Right cardiac atrium (tissue), 5 donors: Measurements from ENCODE around the gene ITGA1. TPM values are rescaled to one million over a fixed set of nuclear protein-coding genes. Genes with fewer than 3 reads are reported as not detected.

Experiments
- ATAC-seq, 2 donors: fragments of 200-7000 bp; cut with Tn5 transposase; one replicate each; pipeline versions ENCODE4 v1.8.0 to v1.9.1; 2020; ENCODE audit warnings: moderate library complexity in 2 of 2, mild to moderate bottlenecking in 1 of 2
- DNase-seq, 3 donors: peaks; one replicate each; pipeline ENCODE4 v3.0.0-alpha.2; 2020
- H3K27ac ChIP-seq: one replicate; pipeline ENCODE4 v1.5.1; 2013; ENCODE audit warnings: mild to moderate bottlenecking, low read length, control low read depth, moderate library complexity
- H3K27me3 ChIP-seq: one replicate; pipeline ENCODE4 v1.6.1; 2013; ENCODE audit not compliant: control insufficient read depth, insufficient read depth
- H3K4me1 ChIP-seq: one replicate; pipeline ENCODE4 v1.6.1; 2013; ENCODE audit warnings: low read length; ENCODE audit not compliant: control insufficient read depth, insufficient read depth
- H3K4me3 ChIP-seq: one replicate; pipeline ENCODE4 v1.5.1; 2013; ENCODE audit warnings: low read length, control low read depth
- H3K9me3 ChIP-seq: one replicate; pipeline ENCODE4 v1.6.1; 2013; ENCODE audit warnings: low read length; ENCODE audit not compliant: control insufficient read depth
- WGBS: extraction: QIAGEN DNeasy Blood & Tissue Kit; methylation state at CpG from one replicate; pipeline ENCODE4 v1.1.7; 2013; 5-methylcytosine and 5-hydroxymethylcytosine counted together
- intact Hi-C, 4 donors: fragments of 100-400 bp; cut with DNase I; formaldehyde crosslinking; loops; one replicate each; pipeline versions ENCODE4 v1.11.0 to v1.14.0; 2022 to 2023
- polyA plus RNA-seq: library from polyadenylated mRNA; stranded (reverse); fragments of 200-250 nt; gene quantifications from one replicate; pipeline ENCODE4 v1.2.3, GENCODE V29; 2013
- total RNA-seq, 4 donors: library from RNA; stranded (reverse); fragmentation: NEBNext Ultra II Directional; extraction: Animal tissue kit (Norgen Biotek cat#: 25700); gene quantifications; one replicate each; pipeline ENCODE4 v1.2.1, GENCODE V29; 2021
- donor health status: healthy with polysubstance abuse.
- donor health status: DM: no; HTN: yes; CAD: no.
- donor health status: DM: no; HTN: no; CAD: no.
- donor health status: DM: no; HTN: yes; CAD: no; lungs with severe emphysema.
- donor health status: DM: yes; HTN: yes; CAD: no.

Gene ITGA1
- total and polyA plus RNA-seq, 5 donors = 6.6 to 42.4 (median 24.9) TPM

- peak; percentile 82 to 93 for ATAC-seq
- Histone ChIP-seq H3K4me3 (peak overlapping the region; percentile 57), H3K9me3 (no peaks in the 10 kb centered on the region), H3K4me1 (peaks cover 7% of the 10 kb centered on the region), H3K27me3 (no peaks in the 10 kb centered on the region), H3K27ac (peak overlapping the region; percentile 90)
- intact Hi-C loops = no loop called here
- DNase-seq = peak; percentile 75 to 83 (median 83)
- WGBS = 3% methylated on average over 31 of the region's 31 CpGs
Measured at GRCh38 chr5:52800394-52801213, 12.9 kb downstream of the ITGA1 start.

DNA sequence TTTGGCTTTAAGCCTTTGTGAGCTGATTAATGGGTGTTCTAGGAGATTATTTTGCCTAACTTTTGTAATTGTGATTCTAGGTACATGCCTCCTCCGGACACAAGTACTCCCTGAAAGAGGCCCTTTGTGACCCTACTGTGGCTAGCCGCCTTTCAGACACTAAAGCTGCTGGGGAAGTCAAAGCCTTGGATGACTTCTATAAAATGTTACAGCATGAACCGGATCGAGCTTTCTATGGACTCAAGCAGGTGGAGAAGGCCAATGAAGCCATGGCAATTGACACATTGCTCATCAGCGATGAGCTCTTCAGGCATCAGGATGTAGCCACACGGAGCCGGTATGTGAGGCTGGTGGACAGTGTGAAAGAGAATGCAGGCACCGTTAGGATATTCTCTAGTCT lies 13.6 kb downstream of the ITGA1 start:
- 13% methylated on average over 8 of the region's 8 CpGs for WGBS
- H3K9me3 ChIP-seq = no peaks in the 10 kb centered on the region
- H3K27me3 ChIP-seq = no peaks in the 10 kb centered on the region
- no peak for ATAC-seq
- peak overlapping the region; percentile 78 for H3K27ac ChIP-seq
- peaks cover 7% of the 10 kb centered on the region for H3K4me1 ChIP-seq
- intact Hi-C loops = no loop called here
- DNase-seq = peak in 1 of 3 donors; percentile 23
- H3K4me3 ChIP-seq = peak overlapping the region; percentile 57

- DNase-seq (no peak), ATAC-seq (no peak)
- WGBS = 49% methylated on average over 2 of the region's 2 CpGs
- intact Hi-C loops = no loop called here
- H3K27ac ChIP-seq = no peak overlapping the region
- H3K27me3 ChIP-seq = no peaks in the 10 kb centered on the region
- no peaks in the 10 kb centered on the region for H3K9me3 ChIP-seq
- peaks cover 7% of the 10 kb centered on the region for H3K4me1 ChIP-seq
- H3K4me3 ChIP-seq = peak overlapping the region; percentile 57
Measured at GRCh38 chr5:52802272-52802973, 14.7 kb downstream of the ITGA1 start.

- H3K27me3 ChIP-seq = no peaks in the 10 kb centered on the region
- H3K4me1 ChIP-seq = peaks cover 7% of the 10 kb centered on the region
- H3K27ac ChIP-seq = no peak overlapping the region
- intact Hi-C loops = no loop called here
- H3K4me3 ChIP-seq = peak overlapping the region; percentile 57
- DNase-seq (no peak), ATAC-seq (no peak)
- WGBS = 33% methylated on average over 6 of the region's 6 CpGs
- H3K9me3 ChIP-seq = no peaks in the 10 kb centered on the region
Measured at GRCh38 chr5:52802974-52803336, 15.2 kb downstream of the ITGA1 start.

DNA sequence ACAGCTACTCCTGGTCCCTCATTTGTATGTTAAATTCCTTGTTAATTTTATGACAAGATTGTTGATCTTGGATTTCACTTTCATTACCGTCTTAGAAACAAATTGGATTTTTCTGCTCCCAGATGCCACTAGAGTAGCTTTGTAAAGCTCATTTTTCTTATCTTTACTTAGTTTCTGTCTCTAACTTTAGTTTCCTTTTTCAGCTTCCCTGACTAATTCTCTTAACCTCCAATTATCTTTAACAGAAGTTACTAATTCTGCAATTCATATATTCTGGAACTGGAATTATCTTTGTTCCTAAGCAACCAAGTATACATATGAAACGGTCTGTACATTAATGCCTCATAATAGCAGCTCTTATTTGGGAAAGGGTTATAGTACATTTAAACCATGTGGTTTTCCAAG lies 16.7 kb downstream of the ITGA1 start:
- peaks cover 7% of the 10 kb centered on the region for H3K4me1 ChIP-seq
- H3K4me3 ChIP-seq = no peak overlapping the region
- H3K27ac ChIP-seq = no peak overlapping the region
- H3K27me3 ChIP-seq = no peaks in the 10 kb centered on the region
- intact Hi-C loops = no loop called here
- ATAC-seq (no peak), DNase-seq (no peak)
- H3K9me3 ChIP-seq = no peaks in the 10 kb centered on the region
- WGBS = 40% methylated on average over 2 of the region's 2 CpGs

DNA sequence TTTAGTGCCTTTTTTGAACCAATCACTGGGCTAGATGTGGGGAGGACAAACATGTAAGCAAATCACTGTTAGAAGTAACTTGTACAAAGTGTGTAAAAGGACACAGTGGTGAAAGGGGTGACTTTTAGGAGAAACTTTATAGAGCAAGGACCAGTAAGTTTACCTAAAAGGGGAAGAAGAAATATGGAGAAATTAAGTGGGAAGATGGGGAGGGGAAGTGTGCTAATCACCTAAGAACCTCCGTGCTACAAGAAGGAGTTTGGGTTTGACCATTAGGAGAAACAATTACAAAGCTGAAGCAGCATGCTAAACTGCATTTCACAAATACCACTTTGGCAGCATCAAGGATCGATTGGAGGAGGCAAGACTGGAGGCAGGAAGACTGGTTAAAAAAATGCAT lies 17.3 kb downstream of the ITGA1 start:
- H3K27me3 ChIP-seq = no peaks in the 10 kb centered on the region
- no peak overlapping the region for H3K4me3 ChIP-seq
- peaks cover 7% of the 10 kb centered on the region for H3K4me1 ChIP-seq
- 50% methylated on average over 2 of the region's 2 CpGs for WGBS
- ATAC-seq (no peak), DNase-seq (no peak)
- no peaks in the 10 kb centered on the region for H3K9me3 ChIP-seq
- H3K27ac ChIP-seq = no peak overlapping the region
- intact Hi-C loops = no loop called here

DNA sequence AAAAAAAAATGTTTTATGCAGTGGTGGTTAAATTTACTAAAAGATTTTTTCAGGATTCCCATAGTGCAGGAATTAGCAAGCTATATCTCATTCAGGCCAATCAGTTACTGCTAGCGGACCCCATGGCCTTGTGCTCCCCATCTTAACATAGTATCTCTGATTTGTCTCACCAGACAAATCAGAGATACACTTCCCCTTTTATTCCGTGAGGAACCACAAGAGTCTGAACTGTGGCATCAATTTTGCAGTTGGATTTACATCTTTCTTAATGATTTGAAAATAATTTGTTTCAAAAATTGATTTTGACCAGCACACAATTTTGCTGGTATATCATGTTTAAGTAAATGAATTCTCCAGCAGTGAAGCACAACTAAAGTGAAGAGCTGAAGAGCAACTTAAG lies 17.9 kb downstream of the ITGA1 start:
- intact Hi-C loops = no loop called here

DNA sequence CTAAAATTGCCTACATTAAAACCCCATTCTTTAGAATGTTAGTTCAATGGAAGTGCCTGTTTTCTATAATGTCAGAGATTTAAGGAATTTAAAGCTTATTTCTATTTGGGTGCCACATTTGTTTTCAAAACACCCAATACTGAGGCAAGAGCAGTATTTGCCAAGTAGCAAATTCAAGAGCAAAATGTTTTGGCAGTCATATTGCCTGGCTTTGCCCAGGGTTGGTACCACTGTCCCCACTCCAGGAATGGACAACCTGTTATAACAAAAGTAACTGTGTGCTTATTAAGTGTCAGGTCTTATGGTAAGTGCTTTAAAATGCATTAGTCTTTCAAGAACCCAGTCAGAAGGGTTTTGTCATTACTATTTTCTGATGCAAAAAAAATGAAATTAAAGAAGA lies 19.3 kb downstream of the ITGA1 start:
- Histone ChIP-seq H3K4me3 (no peak overlapping the region), H3K27ac (no peak overlapping the region), H3K4me1 (peaks cover 3% of the 10 kb centered on the region), H3K27me3 (no peaks in the 10 kb centered on the region), H3K9me3 (no peaks in the 10 kb centered on the region)
- no peak for DNase-seq
- intact Hi-C loops = no loop called here
- no peak for ATAC-seq

More for the DNA sequence above, 17.9 kb downstream of the ITGA1 start:
- H3K27ac ChIP-seq = no peak overlapping the region
- H3K9me3 ChIP-seq = no peaks in the 10 kb centered on the region
- DNase-seq = no peak
- no peak for ATAC-seq
- 79% methylated on average over 2 of the region's 2 CpGs for WGBS
- no peaks in the 10 kb centered on the region for H3K27me3 ChIP-seq
- H3K4me3 ChIP-seq = no peak overlapping the region
- peaks cover 7% of the 10 kb centered on the region for H3K4me1 ChIP-seq

DNA sequence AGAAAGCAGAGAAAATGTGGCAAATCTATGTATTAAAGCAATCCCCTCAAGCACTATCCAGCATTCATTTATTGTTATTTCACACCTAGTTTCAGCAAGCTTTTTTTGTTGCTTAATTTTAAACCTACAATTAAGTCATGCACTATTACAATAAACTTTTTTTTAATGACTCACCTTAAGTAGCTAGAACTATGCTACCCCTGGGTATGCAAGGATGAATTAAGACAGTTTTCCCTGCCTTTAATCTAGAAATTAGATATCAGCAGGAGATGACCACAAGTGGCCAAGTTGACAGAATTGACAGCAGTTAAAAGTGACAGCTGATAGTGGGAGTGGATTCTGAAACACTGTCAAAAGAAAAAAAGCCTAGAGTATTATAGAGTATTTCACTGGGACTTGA lies 20.0 kb downstream of the ITGA1 start:
- H3K27ac ChIP-seq = no peak overlapping the region
- H3K4me1 ChIP-seq = peaks cover 3% of the 10 kb centered on the region
- ATAC-seq (no peak), DNase-seq (no peak)
- H3K9me3 ChIP-seq = no peaks in the 10 kb centered on the region
- H3K27me3 ChIP-seq = no peaks in the 10 kb centered on the region
- intact Hi-C loops = no loop called here
- no peak overlapping the region for H3K4me3 ChIP-seq

GRCh38 chr5:52808316-52808901 lies 20.7 kb downstream of the ITGA1 start:
- DNase-seq (no peak), ATAC-seq (no peak)
- WGBS = 63% methylated on average over 2 of the region's 2 CpGs
- no peaks in the 10 kb centered on the region for H3K27me3 ChIP-seq
- intact Hi-C loops = no loop called here
- no peak overlapping the region for H3K4me3 ChIP-seq
- H3K9me3 ChIP-seq = no peaks in the 10 kb centered on the region
- peaks cover 3% of the 10 kb centered on the region for H3K4me1 ChIP-seq
- no peak overlapping the region for H3K27ac ChIP-seq

DNA sequence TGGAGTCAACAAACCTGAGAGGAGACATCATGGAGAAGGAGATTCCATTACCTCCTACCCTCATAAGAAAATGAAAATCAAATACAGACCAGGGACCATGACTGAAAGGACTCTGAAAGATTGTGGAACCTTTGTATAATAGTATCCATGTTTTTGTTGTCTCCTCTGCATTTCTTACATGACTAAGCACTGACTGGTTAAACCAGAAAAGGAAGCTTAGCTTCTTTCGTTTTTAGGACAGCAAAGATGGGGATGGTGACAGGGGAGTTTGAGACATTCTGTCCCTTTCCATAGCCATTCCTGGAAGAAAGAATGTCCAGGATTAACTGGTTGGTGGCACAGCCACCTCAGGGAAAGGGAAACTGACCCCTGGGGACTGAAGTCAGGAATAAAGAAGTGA lies 22.2 kb downstream of the ITGA1 start:
- WGBS = 34% methylated on average over 1 of the region's 1 CpG
- intact Hi-C loops = no loop called here
- DNase-seq = peak in 1 of 3 donors; percentile 17
- H3K4me1 ChIP-seq = peaks cover 3% of the 10 kb centered on the region
- H3K27me3 ChIP-seq = no peaks in the 10 kb centered on the region
- no peaks in the 10 kb centered on the region for H3K9me3 ChIP-seq
- no peak for ATAC-seq
- H3K4me3 ChIP-seq = no peak overlapping the region
- no peak overlapping the region for H3K27ac ChIP-seq
